HepG2 (cell line): ENCODE results near the gene C13orf46. TPM values are rescaled to one million over a fixed set of nuclear protein-coding genes. Genes with fewer than 3 reads are reported as not detected.

Experiments
- ATAC-seq: fragments of 200-7000 bp; cut with Tn5 transposase; 3 replicates; pipeline ENCODE4 v1.9.1; 2020; ENCODE audit warnings: mild to moderate bottlenecking, moderate library complexity
- BruUV-seq: library from RNA; stranded (reverse); fragments of 400-500 nt; replicated peaks from 2 replicates; lab custom pipeline; 2021; lab: Mats Ljungman, UMichigan
- CTCF ChIA-PET: fragments of 300-600 bp; formaldehyde crosslinking; extraction: SDS; loops from one replicate; lab custom pipeline; 2021; ENCODE audit warnings: low total read pairs, inconsistent platforms, low intra/inter-chr PET ratio; lab: Yijun Ruan, JAX
- POLR2A ChIA-PET: fragments of 350-600 bp; sonication (Branson Sonifier 250); formaldehyde crosslinking; loops from one replicate; lab custom pipeline; 2020; ENCODE audit warnings: antibody characterized with exemption, inconsistent platforms; lab: Yijun Ruan, JAX
- DNase-seq: peaks from one replicate; pipeline ENCODE4 v3.0.0-alpha.2; 2015; ENCODE audit warnings: low spot score
- FAIRE-seq: peaks from 3 replicates; lab custom pipeline; 2011; peaks lifted over from hg19 to GRCh38; lab: Jason Lieb, UNC
- H2AFZ ChIP-seq: one replicate; pipeline ENCODE4 v1.6.1; 2011; ENCODE audit warnings: low read length, inconsistent platforms
- H3K27ac ChIP-seq: fragments of 300-600 bp; 3 replicates; pipeline ENCODE4 v1.8.0; 2011; ENCODE audit warnings: mixed run types, mild to moderate bottlenecking, mixed read lengths, low read length, inconsistent platforms; ENCODE audit not compliant: insufficient read depth; ENCODE audit errors: extremely low read length
- H3K27me3 ChIP-seq, 2 experiments: fragments of 200-600 bp in 1 of 2; 2 replicates in 1 of 2; 3 replicates in 1 of 2; pipeline versions ENCODE4 v1.6.0 to v1.8.0; 2011; ENCODE audit warnings: low read length in 2 of 2, mild to moderate bottlenecking in 2 of 2, moderate library complexity in 2 of 2, inconsistent platforms in 1 of 2; ENCODE audit not compliant: insufficient read depth in 2 of 2, control insufficient read depth in 1 of 2
- H3K36me3 ChIP-seq, 2 experiments: fragments of 200-600 bp in 1 of 2; replicated peaks in 1 of 2; 2 replicates in 1 of 2; 3 replicates in 1 of 2; pipeline versions ENCODE4 v1.5.1 to v1.8.0; 2011; ENCODE audit warnings: low read length in 2 of 2, inconsistent platforms in 1 of 2; ENCODE audit not compliant: insufficient read depth in 2 of 2, control insufficient read depth in 1 of 2
- H3K4me1 ChIP-seq: 2 replicates; pipeline ENCODE4 v1.5.1; 2012; ENCODE audit warnings: low read length, inconsistent platforms; ENCODE audit not compliant: insufficient read depth
- H3K4me2 ChIP-seq: 2 replicates; pipeline ENCODE4 v1.6.0; 2011; ENCODE audit warnings: low read depth, low read length, inconsistent platforms
- H3K4me3 ChIP-seq, 3 experiments: fragments of 200-600 bp in 1 of 3; sonication (generic), shearing (Covaris generic) in 1 of 3; replicated peaks in 1 of 3; 2 replicates each; pipeline ENCODE4 v1.5.1; 2011 to 2016; ENCODE audit warnings: low read length in 3 of 3, inconsistent platforms in 2 of 3, low read depth in 2 of 3, mild to moderate bottlenecking in 2 of 3, control low read depth in 1 of 3, mixed read lengths in 1 of 3; ENCODE audit not compliant: insufficient read depth in 1 of 3
- H3K79me2 ChIP-seq: one replicate; pipeline ENCODE4 v1.6.1; 2011; ENCODE audit warnings: low read length, inconsistent platforms; ENCODE audit not compliant: insufficient read depth
- H3K9ac ChIP-seq: 2 replicates; pipeline ENCODE4 v1.6.0; 2011; ENCODE audit warnings: mild to moderate bottlenecking, low read depth, low read length, inconsistent platforms; ENCODE audit not compliant: insufficient read depth
- H3K9me3 ChIP-seq: 2 replicates; pipeline ENCODE4 v1.5.1; 2012; ENCODE audit warnings: mild to moderate bottlenecking, low read length
- H4K20me1 ChIP-seq: 2 replicates; pipeline ENCODE4 v1.6.0; 2011; ENCODE audit warnings: inconsistent platforms, mild to moderate bottlenecking, low read length, moderate library complexity; ENCODE audit not compliant: insufficient read depth
- CENPX ChIP-seq: sonication (generic); formaldehyde crosslinking; IDR thresholded peaks from 2 replicates; pipeline ENCODE4 v1.9.0; 2021; ENCODE audit warnings: mild to moderate bottlenecking, missing genetic modification reagents, moderate library complexity
- CREB1 ChIP-seq, 2 experiments: fragments of 450-650 bp in 1 of 2; IDR thresholded peaks; 2 replicates each; pipeline ENCODE4 v1.6.1; 2016 to 2017; ENCODE audit warnings: control low read depth in 1 of 2, mild to moderate bottlenecking in 1 of 2, missing compliant biosample characterization in 1 of 2, missing genetic modification characterization in 1 of 2
- EHMT2 ChIP-seq: fragments of 200-600 bp; sonication (generic); IDR thresholded peaks from 2 replicates; pipeline ENCODE4 v1.7.0; 2017; ENCODE audit warnings: antibody characterized with exemption, low read depth, low read length, borderline replicate concordance
- MTF1 ChIP-seq: sonication (generic); formaldehyde crosslinking; IDR thresholded peaks from 2 replicates; pipeline ENCODE4 v1.5.0; 2020; ENCODE audit warnings: missing genetic modification reagents
- NR3C1 ChIP-seq: sonication (generic); formaldehyde crosslinking; IDR thresholded peaks from 2 replicates; pipeline ENCODE4 v1.4.0; 2020; ENCODE audit warnings: missing genetic modification reagents
- PRDM4 ChIP-seq: sonication (generic); formaldehyde crosslinking; IDR thresholded peaks from 2 replicates; pipeline ENCODE4 v1.9.0; 2021; ENCODE audit warnings: missing genetic modification reagents, borderline replicate concordance
- RBM22 ChIP-seq: fragments of 200-400 bp; formaldehyde crosslinking; optimal IDR thresholded peaks from 2 replicates; pipeline ENCODE3; 2017; ENCODE audit warnings: mild to moderate bottlenecking, low read length, moderate library complexity
- SALL1 ChIP-seq: sonication (generic); formaldehyde crosslinking; IDR thresholded peaks from 2 replicates; pipeline ENCODE4 v1.8.0; 2022; ENCODE audit warnings: mild to moderate bottlenecking, missing genetic modification reagents
- ZFP91 ChIP-seq: sonication (generic); formaldehyde crosslinking; IDR thresholded peaks from 2 replicates; pipeline ENCODE4 v1.9.0; 2022; ENCODE audit warnings: missing genetic modification reagents, mild to moderate bottlenecking, borderline replicate concordance
- ZMYM3 ChIP-seq: sonication (generic); formaldehyde crosslinking; IDR thresholded peaks from 2 replicates; pipeline ENCODE4 v1.5.1; 2020; ENCODE audit warnings: mild to moderate bottlenecking, missing genetic modification reagents
- ZNF20 ChIP-seq: sonication (generic); formaldehyde crosslinking; IDR thresholded peaks from 2 replicates; pipeline ENCODE4 v1.4.0; 2020; ENCODE audit warnings: mild to moderate bottlenecking, moderate library complexity, missing genetic modification reagents
- WGBS: methylation state at CpG from one replicate; pipeline ENCODE4 v1.1.6; 2017; ENCODE audit warnings: low lambda C conversion rate; 5-methylcytosine and 5-hydroxymethylcytosine counted together
- in situ Hi-C: cut with HindIII; loops from 2 replicates; pipeline ENCODE4 v1.10.0; 2017; ENCODE audit warnings: low pct_unique_long_range_greater_than_20kb; ENCODE audit not compliant: extremely low pct_ligation_motif_present
- intact Hi-C: fragments of 100-400 bp; cut with micrococcal nuclease; formaldehyde crosslinking; loops from one replicate; pipeline ENCODE4 v1.10.0; 2022; ENCODE audit not compliant: unreplicated experiment
- polyA plus RNA-seq, 8 experiments: library from polyadenylated mRNA; depleted of rRNA in 3 of 8; stranded (reverse) in 7 of 8; unstranded in 1 of 8; fragments of >200 nt; fragmentation: Illumina TruSeq in 4 of 8; extraction: Trizol in 4 of 8; gene quantifications; 2 replicates each; pipeline versions ENCODE4 v1.2.1 to v1.2.3, GENCODE V29; 2011 to 2016; ENCODE audit warnings: low read depth in 4 of 8, missing spikeins in 1 of 8, mixed read lengths in 1 of 8; ENCODE audit not compliant: insufficient read depth in 1 of 8
- total RNA-seq, 5 experiments: library from RNA; depleted of rRNA; stranded (reverse); fragments of >200 nt; fragmentation: Illumina TruSeq; extraction: Trizol; gene quantifications; 2 replicates each; pipeline ENCODE4 v1.2.3, GENCODE V29; 2016; ENCODE audit warnings: low read depth in 1 of 5
- TF ChIP-seq, protein P1 (sequence below): sonication (generic); formaldehyde crosslinking; IDR thresholded peaks from 2 replicates; pipeline ENCODE4 v1.5.1; 2020; ENCODE audit warnings: missing genetic modification reagents, mild to moderate bottlenecking, borderline replicate concordance

Gene C13orf46
- total and polyA plus RNA-seq, 2 of the 13 experiments (the other 11 are each of a cell fraction or from before 2014, with no cell fraction given) = 0.01 TPM; not detected in 1

DNA sequence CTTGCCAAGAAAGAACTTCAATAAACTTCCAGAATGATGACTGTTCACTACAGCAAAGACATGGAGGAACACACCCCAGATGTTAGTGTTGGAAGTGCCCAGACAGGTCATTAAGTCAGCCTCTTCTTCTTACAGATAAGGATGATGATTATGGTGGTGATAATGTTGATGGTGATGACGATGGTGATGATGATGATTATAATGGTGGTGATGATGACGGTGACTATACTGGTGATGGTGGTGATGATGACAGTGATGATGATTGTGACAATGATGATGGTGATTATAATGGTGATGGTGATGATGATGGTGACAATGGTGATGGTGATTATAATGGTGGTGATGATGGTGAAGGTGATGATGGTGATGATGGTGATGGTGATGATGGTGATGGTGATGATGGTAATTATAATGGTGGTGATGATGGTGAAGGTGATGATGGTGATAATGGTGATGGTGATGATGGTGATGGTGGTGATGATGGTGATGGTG is 8.4 kb downstream of the C13orf46 start:
- no peaks in the 10 kb centered on the region for H3K79me2 ChIP-seq
- CTCF ChIA-PET = no interaction called here

GRCh38 chr13:113964251-113964995 is 9.5 kb downstream of the C13orf46 start:
- H3K79me2 ChIP-seq = no peaks in the 10 kb centered on the region
- no peak for TF ChIP-seq EHMT2
- no peak for TF ChIP-seq MTF1 (CRISPR knock-in tag)
- no peak for TF ChIP-seq ZFP91 (CRISPR knock-in tag)
- TF ChIP-seq, protein P1, sequence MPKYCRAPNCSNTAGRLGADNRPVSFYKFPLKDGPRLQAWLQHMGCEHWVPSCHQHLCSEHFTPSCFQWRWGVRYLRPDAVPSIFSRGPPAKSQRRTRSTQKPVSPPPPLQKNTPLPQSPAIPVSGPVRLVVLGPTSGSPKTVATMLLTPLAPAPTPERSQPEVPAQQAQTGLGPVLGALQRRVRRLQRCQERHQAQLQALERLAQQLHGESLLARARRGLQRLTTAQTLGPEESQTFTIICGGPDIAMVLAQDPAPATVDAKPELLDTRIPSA = no peak
- TF ChIP-seq RBM22 = no peak
- TF ChIP-seq PRDM4 = no peak
- TF ChIP-seq SALL1 = no peak
- TF ChIP-seq ZNF20 (CRISPR knock-in tag) = no peak
- TF ChIP-seq ZMYM3 (CRISPR knock-in tag) = no peak
- no peak for TF ChIP-seq CENPX (CRISPR knock-in tag)

More for the DNA sequence above, 8.4 kb downstream of the C13orf46 start:
- Histone ChIP-seq H3K36me3 (no peaks in the 10 kb centered on the region), H3K9ac (no peak overlapping the region), H3K27ac (no peak overlapping the region), H3K4me2 (no peak overlapping the region), H3K9me3 (peaks cover 14% of the 10 kb centered on the region), H4K20me1 (no peaks in the 10 kb centered on the region)
- POLR2A ChIA-PET = no interaction called here
- ATAC-seq = no peak
- FAIRE-seq = no peak
- no TSS peak for BruUV-seq
- intact Hi-C loops = no loop called here
- TF ChIP-seq NR3C1 (CRISPR knock-in tag) (no peak), CREB1 (IDR thresholded peaks at IDR 0.05) (peak; percentile 94), CREB1 (CRISPR knock-in tag; IDR thresholded peaks at IDR 0.05) (no peak)
- TF ChIP-seq, all 625 proteins: peak for 1
- Histone ChIP-seq H3K4me1 (no peaks in the 10 kb centered on the region), H3K27me3 (peaks cover 5 to 14% of the 10 kb centered on the region in 2 experiments; a peak in 4 of 5 replicates), H2AFZ (no peak overlapping the region), H3K4me3 (no peak overlapping the region)
- DNase-seq = no peak
- WGBS = 32% methylated on average over 2 of the region's 2 CpGs
- in situ Hi-C loops = no loop called here

More at GRCh38 chr13:113964251-113964995, 9.5 kb downstream of the C13orf46 start:
- H3K4me2 ChIP-seq = no peak overlapping the region
- H2AFZ ChIP-seq = no peak overlapping the region
- H3K4me1 ChIP-seq = no peaks in the 10 kb centered on the region
- ATAC-seq = no peak
- H3K9me3 ChIP-seq = peaks cover 20% of the 10 kb centered on the region
- no peak overlapping the region for H3K27ac ChIP-seq
- CTCF ChIA-PET = no interaction called here
- in situ Hi-C loops = no loop called here
- DNase-seq = no peak
- no peak for FAIRE-seq
- POLR2A ChIA-PET = no interaction called here
- intact Hi-C loops = no loop called here
- BruUV-seq = no TSS peak
- H3K9ac ChIP-seq = no peak overlapping the region
- WGBS = 16% methylated on average over 19 of the region's 21 CpGs
- H3K27me3 ChIP-seq = peaks cover 0 to 5% of the 10 kb centered on the region in 2 experiments; a peak in 3 of 5 replicates
- H3K36me3 ChIP-seq = no peaks in the 10 kb centered on the region
- no peak overlapping the region for H3K4me3 ChIP-seq
- no peaks in the 10 kb centered on the region for H4K20me1 ChIP-seq
